Hematopoietic multipotent progenitor cell treated with erythropoietin and hydrocortisone succinate and interleukin-3 and kit ligand, for 15 days (in vitro differentiated cells): ENCODE measurements around the gene B9D1.

Source experiments
- DNase-seq: peaks from one replicate; pipeline ENCODE4 v3.0.0-alpha.2; 2015; ENCODE audit warnings: low spot score

Gene B9D1

GRCh38 chr17:19318611-19319010, 43.9 kb downstream of the B9D1 start:
- no peak for DNase-seq

- DNase-seq: no peak
These were observed 45.0 kb downstream of the B9D1 start for GRCh38 chr17:19317359-19318095.

GRCh38 chr17:19316761-19317358, 45.7 kb downstream of the B9D1 start:
- DNase-seq: no peak

GRCh38 chr17:19315104-19315503, 47.4 kb downstream of the B9D1 start:
- DNase-seq: no peak

GRCh38 chr17:19313746-19314651, 48.5 kb downstream of the B9D1 start:
- no peak for DNase-seq

- DNase-seq: no peak
These were observed 49.3 kb downstream of the B9D1 start for GRCh38 chr17:19313066-19313745.

GRCh38 chr17:19312406-19312805, 50.1 kb downstream of the B9D1 start:
- no peak for DNase-seq

GRCh38 chr17:19311421-19312215, 50.9 kb downstream of the B9D1 start:
- no peak for DNase-seq

GRCh38 chr17:19311016-19311415, 51.5 kb downstream of the B9D1 start:
- DNase-seq: no peak

- no peak for DNase-seq
These were observed 52.4 kb downstream of the B9D1 start for GRCh38 chr17:19310151-19310550.

- DNase-seq: no peak
These were observed 52.8 kb downstream of the B9D1 start for GRCh38 chr17:19309701-19310100.

- no peak for DNase-seq
These were observed 54.1 kb downstream of the B9D1 start for GRCh38 chr17:19308398-19308797.

- DNase-seq: no peak
These were observed 55.0 kb downstream of the B9D1 start for GRCh38 chr17:19307521-19307920.

- no peak for DNase-seq
These were observed 56.1 kb downstream of the B9D1 start for GRCh38 chr17:19306160-19307111.

- DNase-seq: no peak
These were observed 56.8 kb downstream of the B9D1 start for GRCh38 chr17:19305761-19306159.

- DNase-seq: no peak
These were observed 57.3 kb downstream of the B9D1 start for GRCh38 chr17:19305256-19305655.

- no peak for DNase-seq
These were observed 57.8 kb downstream of the B9D1 start for GRCh38 chr17:19304751-19305150.

- no peak for DNase-seq
These were observed 58.3 kb downstream of the B9D1 start for GRCh38 chr17:19304209-19304608.

GRCh38 chr17:19303367-19303776, 59.2 kb downstream of the B9D1 start:
- no peak for DNase-seq

- DNase-seq: no peak
These were observed 59.7 kb downstream of the B9D1 start for GRCh38 chr17:19302791-19303331.
